Right lobe of liver (tissue), 4 donors: ENCODE results near the gene CHD9NB.

Source experiments
- POLR2A ChIP-seq: fragments of 450-650 bp; IDR thresholded peaks from one replicate; pipeline ENCODE4 v1.6.1; 2017; ENCODE audit warnings: antibody characterized with exemption, mild to moderate bottlenecking
- TF ChIP-seq, protein P1 (sequence below), 4 donors: fragments of 200-600 bp in 3 of 4; fragments of 450-650 bp in 1 of 4; IDR thresholded peaks; one replicate each; pipeline versions ENCODE4 v1.5.1 to v1.8.0; 2016 to 2022; ENCODE audit warnings: antibody characterized with exemption in 4 of 4, mild to moderate bottlenecking in 2 of 4
- donor health status: DM: no; HTN: no; CAD: no.
- donor health status: DM: no; HTN: no; CAD: no.
- donor health status: DM: no; HTN: yes; CAD: no.

GRCh38 chr16:53082509-53082908, 29.8 kb upstream of the CHD9NB start:
- TF ChIP-seq POLR2A, result no peak
- TF ChIP-seq, protein P1, sequence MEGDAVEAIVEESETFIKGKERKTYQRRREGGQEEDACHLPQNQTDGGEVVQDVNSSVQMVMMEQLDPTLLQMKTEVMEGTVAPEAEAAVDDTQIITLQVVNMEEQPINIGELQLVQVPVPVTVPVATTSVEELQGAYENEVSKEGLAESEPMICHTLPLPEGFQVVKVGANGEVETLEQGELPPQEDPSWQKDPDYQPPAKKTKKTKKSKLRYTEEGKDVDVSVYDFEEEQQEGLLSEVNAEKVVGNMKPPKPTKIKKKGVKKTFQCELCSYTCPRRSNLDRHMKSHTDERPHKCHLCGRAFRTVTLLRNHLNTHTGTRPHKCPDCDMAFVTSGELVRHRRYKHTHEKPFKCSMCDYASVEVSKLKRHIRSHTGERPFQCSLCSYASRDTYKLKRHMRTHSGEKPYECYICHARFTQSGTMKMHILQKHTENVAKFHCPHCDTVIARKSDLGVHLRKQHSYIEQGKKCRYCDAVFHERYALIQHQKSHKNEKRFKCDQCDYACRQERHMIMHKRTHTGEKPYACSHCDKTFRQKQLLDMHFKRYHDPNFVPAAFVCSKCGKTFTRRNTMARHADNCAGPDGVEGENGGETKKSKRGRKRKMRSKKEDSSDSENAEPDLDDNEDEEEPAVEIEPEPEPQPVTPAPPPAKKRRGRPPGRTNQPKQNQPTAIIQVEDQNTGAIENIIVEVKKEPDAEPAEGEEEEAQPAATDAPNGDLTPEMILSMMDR (IDR thresholded peaks at IDR 0.05), result no peak
